HL-60 (cell line): Measurements from ENCODE around the gene IFT80.

ENCODE experiments used
- GABPA ChIP-seq: IDR thresholded peaks from 2 replicates; pipeline ENCODE4 v1.6.1; 2012; ENCODE audit warnings: low read depth
- POLR2AphosphoS5 ChIP-seq: IDR thresholded peaks from 2 replicates; pipeline ENCODE4 v1.6.1; 2012; ENCODE audit warnings: low read depth
- SPI1 ChIP-seq: IDR thresholded peaks from 2 replicates; pipeline ENCODE4 v1.6.1; 2012; ENCODE audit warnings: low read depth, mild to moderate bottlenecking, borderline replicate concordance
- TF ChIP-seq, protein P1 (sequence below): IDR thresholded peaks from 2 replicates; pipeline ENCODE4 v1.6.1; 2012; ENCODE audit warnings: low read depth; ENCODE audit not compliant: insufficient replicate concordance
- TF ChIP-seq, protein P2 (sequence below): IDR thresholded peaks from one replicate; pipeline ENCODE4 v1.5.1; 2011; ENCODE audit warnings: low read length, control low read depth, inconsistent platforms; ENCODE audit not compliant: insufficient read depth

DNA sequence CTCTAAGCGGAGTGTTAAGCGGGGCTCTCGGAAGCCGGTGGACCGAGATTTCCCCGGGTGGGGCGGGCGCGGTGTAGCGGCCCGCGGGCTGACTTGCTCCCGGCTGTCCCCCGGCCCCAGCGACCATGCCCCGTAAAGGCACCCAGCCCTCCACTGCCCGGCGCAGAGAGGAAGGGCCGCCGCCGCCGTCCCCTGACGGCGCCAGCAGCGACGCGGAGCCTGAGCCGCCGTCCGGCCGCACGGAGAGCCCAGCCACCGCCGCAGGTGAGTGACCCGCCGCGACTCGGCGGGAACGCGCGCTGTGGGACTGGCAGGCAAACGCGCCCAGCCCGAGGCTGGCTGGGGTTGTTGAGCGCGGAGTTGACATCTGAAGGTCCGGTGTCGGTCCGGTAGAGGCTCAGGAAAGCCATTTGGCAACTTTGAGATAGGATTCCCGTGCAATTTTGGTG lies 1.7 kb upstream of the IFT80 start:
- TF ChIP-seq, protein P1, sequence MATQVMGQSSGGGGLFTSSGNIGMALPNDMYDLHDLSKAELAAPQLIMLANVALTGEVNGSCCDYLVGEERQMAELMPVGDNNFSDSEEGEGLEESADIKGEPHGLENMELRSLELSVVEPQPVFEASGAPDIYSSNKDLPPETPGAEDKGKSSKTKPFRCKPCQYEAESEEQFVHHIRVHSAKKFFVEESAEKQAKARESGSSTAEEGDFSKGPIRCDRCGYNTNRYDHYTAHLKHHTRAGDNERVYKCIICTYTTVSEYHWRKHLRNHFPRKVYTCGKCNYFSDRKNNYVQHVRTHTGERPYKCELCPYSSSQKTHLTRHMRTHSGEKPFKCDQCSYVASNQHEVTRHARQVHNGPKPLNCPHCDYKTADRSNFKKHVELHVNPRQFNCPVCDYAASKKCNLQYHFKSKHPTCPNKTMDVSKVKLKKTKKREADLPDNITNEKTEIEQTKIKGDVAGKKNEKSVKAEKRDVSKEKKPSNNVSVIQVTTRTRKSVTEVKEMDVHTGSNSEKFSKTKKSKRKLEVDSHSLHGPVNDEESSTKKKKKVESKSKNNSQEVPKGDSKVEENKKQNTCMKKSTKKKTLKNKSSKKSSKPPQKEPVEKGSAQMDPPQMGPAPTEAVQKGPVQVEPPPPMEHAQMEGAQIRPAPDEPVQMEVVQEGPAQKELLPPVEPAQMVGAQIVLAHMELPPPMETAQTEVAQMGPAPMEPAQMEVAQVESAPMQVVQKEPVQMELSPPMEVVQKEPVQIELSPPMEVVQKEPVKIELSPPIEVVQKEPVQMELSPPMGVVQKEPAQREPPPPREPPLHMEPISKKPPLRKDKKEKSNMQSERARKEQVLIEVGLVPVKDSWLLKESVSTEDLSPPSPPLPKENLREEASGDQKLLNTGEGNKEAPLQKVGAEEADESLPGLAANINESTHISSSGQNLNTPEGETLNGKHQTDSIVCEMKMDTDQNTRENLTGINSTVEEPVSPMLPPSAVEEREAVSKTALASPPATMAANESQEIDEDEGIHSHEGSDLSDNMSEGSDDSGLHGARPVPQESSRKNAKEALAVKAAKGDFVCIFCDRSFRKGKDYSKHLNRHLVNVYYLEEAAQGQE: no peak
- TF ChIP-seq, protein P2, sequence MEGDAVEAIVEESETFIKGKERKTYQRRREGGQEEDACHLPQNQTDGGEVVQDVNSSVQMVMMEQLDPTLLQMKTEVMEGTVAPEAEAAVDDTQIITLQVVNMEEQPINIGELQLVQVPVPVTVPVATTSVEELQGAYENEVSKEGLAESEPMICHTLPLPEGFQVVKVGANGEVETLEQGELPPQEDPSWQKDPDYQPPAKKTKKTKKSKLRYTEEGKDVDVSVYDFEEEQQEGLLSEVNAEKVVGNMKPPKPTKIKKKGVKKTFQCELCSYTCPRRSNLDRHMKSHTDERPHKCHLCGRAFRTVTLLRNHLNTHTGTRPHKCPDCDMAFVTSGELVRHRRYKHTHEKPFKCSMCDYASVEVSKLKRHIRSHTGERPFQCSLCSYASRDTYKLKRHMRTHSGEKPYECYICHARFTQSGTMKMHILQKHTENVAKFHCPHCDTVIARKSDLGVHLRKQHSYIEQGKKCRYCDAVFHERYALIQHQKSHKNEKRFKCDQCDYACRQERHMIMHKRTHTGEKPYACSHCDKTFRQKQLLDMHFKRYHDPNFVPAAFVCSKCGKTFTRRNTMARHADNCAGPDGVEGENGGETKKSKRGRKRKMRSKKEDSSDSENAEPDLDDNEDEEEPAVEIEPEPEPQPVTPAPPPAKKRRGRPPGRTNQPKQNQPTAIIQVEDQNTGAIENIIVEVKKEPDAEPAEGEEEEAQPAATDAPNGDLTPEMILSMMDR: no peak
- TF ChIP-seq POLR2AphosphoS5 (no peak), SPI1 (no peak), GABPA (no peak)
